ENCODE results near the gene ZNF281. TPM values are rescaled to one million over a fixed set of nuclear protein-coding genes. Genes with fewer than 3 reads are reported as not detected.

ZNF281 gene
- total RNA-seq, 1 donor: 45.6 TPM

DNA sequence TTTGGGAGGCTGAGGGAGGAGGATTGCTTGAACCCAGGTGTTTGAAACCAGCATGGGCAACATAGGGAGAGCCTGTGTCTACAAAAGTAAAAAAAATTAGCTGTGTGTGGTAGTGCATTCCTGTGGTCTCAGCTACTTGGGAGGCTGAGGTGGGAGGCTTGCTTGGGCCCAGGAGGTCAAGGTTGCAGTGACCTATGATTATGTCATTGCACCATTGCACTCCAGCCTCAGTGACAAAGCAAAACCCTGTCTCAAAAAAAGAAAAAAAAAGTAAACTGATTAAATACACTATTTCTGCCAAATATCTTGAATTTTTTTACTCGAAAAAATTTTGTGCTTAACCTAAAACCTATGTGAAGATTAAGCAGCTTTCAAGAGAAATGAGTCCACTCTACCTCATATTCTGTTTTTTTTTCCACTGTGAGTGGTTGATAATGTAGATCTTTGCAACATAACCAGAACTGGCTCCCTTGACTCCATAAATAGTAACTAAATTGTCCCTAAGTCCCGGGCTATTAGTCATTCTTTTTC lies 19.4 kb upstream of the ZNF281 start:
- Histone ChIP-seq H3K27ac (ENCODE audit: low read depth, low read length) (peak overlapping the region; percentile 94), H3K4me1 (ENCODE audit: insufficient read depth, low read length) (peaks cover 28% of the 10 kb centered on the region), H2AFZ (ENCODE audit: low read length) (no peak overlapping the region), H3K36me3 (ENCODE audit: insufficient read depth, low read length) (no peaks in the 10 kb centered on the region), H3K27me3 (ENCODE audit: insufficient read depth, low read length) (no peaks in the 10 kb centered on the region), H4K20me1 (ENCODE audit: insufficient read depth, low read length) (no peaks in the 10 kb centered on the region), H3K79me2 (ENCODE audit: insufficient read depth, low read length) (no peaks in the 10 kb centered on the region), H3K9me3 (ENCODE audit: low read depth, low read length) (no peaks in the 10 kb centered on the region), H3K4me3 (ENCODE audit: insufficient read depth, low read length) (no peak overlapping the region), H3K4me2 (ENCODE audit: insufficient read depth, low read length) (peak overlapping the region; percentile 48)
- DNase-seq (ENCODE audit: insufficient read length, low spot score, missing footprints): no peak
- TF ChIP-seq, protein P1, sequence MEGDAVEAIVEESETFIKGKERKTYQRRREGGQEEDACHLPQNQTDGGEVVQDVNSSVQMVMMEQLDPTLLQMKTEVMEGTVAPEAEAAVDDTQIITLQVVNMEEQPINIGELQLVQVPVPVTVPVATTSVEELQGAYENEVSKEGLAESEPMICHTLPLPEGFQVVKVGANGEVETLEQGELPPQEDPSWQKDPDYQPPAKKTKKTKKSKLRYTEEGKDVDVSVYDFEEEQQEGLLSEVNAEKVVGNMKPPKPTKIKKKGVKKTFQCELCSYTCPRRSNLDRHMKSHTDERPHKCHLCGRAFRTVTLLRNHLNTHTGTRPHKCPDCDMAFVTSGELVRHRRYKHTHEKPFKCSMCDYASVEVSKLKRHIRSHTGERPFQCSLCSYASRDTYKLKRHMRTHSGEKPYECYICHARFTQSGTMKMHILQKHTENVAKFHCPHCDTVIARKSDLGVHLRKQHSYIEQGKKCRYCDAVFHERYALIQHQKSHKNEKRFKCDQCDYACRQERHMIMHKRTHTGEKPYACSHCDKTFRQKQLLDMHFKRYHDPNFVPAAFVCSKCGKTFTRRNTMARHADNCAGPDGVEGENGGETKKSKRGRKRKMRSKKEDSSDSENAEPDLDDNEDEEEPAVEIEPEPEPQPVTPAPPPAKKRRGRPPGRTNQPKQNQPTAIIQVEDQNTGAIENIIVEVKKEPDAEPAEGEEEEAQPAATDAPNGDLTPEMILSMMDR (IDR thresholded peaks at IDR 0.05; ENCODE audit: extremely low read depth, low read depth, low read length): no peak

DNA sequence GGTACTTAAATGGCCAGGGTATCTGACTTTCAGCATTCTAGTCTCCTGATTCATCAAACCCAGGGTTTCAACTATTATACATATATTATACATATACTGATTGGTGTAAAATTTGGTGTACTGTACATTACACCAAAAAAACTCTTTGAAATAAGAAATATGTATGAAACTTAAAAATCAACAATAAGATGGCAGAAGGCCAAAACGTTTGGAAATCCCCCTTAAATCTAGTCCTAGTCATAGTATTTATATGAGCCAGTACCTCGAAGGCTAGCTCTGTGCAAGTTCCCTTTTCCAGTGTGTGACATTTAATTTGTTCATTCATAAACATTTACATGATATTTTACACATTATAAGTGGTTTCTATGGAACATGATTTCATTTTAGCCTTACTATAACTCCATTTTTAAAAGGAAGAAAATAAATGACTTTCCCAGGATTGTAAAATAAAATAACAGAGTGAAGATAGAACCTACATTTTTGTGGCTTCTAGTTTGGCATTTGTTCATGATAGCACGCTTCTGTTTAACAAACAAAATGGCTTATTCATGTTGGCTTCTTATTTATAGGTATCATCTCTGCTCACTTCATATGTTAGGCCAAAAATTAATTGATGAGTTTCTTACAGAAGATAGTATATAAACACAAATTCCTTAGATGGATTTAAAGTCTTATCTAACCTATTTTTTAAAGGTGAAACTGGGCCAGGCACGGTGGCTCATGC lies 18.8 kb upstream of the ZNF281 start:
- H2AFZ ChIP-seq (ENCODE audit: low read length): no peak overlapping the region
- H3K4me3 ChIP-seq (ENCODE audit: insufficient read depth, low read length): no peak overlapping the region
- H3K4me2 ChIP-seq (ENCODE audit: insufficient read depth, low read length): peak overlapping the region; percentile 48
- DNase-seq (ENCODE audit: insufficient read length, low spot score, missing footprints): peak; percentile 15
- peak overlapping the region; percentile 94 for H3K27ac ChIP-seq (ENCODE audit: low read depth, low read length)
- H3K9me3 ChIP-seq (ENCODE audit: low read depth, low read length): no peaks in the 10 kb centered on the region
- no peaks in the 10 kb centered on the region for H3K36me3 ChIP-seq (ENCODE audit: insufficient read depth, low read length)
- H3K4me1 ChIP-seq (ENCODE audit: insufficient read depth, low read length): peaks cover 28% of the 10 kb centered on the region
- H4K20me1 ChIP-seq (ENCODE audit: insufficient read depth, low read length): no peaks in the 10 kb centered on the region
- TF ChIP-seq, protein P1 (IDR thresholded peaks at IDR 0.05; ENCODE audit: extremely low read depth, low read depth, low read length): no peak
- H3K27me3 ChIP-seq (ENCODE audit: insufficient read depth, low read length): no peaks in the 10 kb centered on the region
- H3K79me2 ChIP-seq (ENCODE audit: insufficient read depth, low read length): no peaks in the 10 kb centered on the region

DNA sequence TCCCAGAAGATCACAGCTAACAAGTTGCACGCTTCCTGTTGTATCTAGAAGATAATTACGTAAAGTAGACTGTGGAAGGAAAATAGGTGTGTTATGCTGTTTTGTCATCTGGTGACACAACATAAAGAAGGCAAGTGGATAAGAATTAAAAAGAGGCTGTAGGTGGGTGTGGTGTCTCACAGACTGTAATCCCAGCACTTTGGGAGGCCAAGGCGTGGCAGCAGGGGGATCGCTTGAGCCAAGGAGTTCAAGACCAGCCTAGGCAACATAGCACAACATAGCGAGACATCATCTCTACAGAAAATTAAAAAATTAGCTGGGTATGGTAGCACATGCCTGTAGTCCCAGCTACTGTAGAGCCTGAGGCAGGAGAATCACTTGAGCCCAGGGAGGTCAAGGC lies 17.9 kb upstream of the ZNF281 start:
- H3K4me3 ChIP-seq (ENCODE audit: insufficient read depth, low read length): no peak overlapping the region
- no peak overlapping the region for H3K4me2 ChIP-seq (ENCODE audit: insufficient read depth, low read length)
- peak overlapping the region; percentile 94 for H3K27ac ChIP-seq (ENCODE audit: low read depth, low read length)
- no peaks in the 10 kb centered on the region for H3K79me2 ChIP-seq (ENCODE audit: insufficient read depth, low read length)
- H4K20me1 ChIP-seq (ENCODE audit: insufficient read depth, low read length): no peaks in the 10 kb centered on the region
- H3K9me3 ChIP-seq (ENCODE audit: low read depth, low read length): no peaks in the 10 kb centered on the region
- TF ChIP-seq, protein P1 (IDR thresholded peaks at IDR 0.05; ENCODE audit: extremely low read depth, low read depth, low read length): no peak
- H3K4me1 ChIP-seq (ENCODE audit: insufficient read depth, low read length): peaks cover 28% of the 10 kb centered on the region
- H2AFZ ChIP-seq (ENCODE audit: low read length): no peak overlapping the region
- H3K27me3 ChIP-seq (ENCODE audit: insufficient read depth, low read length): no peaks in the 10 kb centered on the region
- H3K36me3 ChIP-seq (ENCODE audit: insufficient read depth, low read length): no peaks in the 10 kb centered on the region
- peak; percentile 19 for DNase-seq (ENCODE audit: insufficient read length, low spot score, missing footprints)

DNA sequence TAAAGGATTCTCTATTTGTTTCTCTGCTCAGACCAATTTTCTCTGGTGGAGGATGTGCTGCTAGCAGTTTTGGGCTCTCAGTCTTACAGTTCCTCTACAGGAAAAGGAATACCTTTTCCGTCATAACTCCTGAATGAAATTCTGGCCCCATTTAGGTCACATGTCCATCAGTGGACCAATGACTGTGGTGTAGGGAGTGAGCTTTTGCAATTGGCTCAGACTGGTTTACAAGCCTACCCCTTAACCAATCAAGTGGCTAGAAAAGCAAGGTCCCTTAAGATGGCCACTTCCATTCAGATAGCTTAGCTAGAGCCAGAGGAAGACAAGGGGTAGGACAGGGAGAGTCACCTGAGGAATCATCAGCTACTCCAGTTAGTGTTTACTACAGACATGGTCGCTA lies 16.4 kb upstream of the ZNF281 start:
- Histone ChIP-seq H2AFZ (ENCODE audit: low read length) (no peak overlapping the region), H3K4me1 (ENCODE audit: insufficient read depth, low read length) (peaks cover 28% of the 10 kb centered on the region), H3K4me2 (ENCODE audit: insufficient read depth, low read length) (no peak overlapping the region), H3K27me3 (ENCODE audit: insufficient read depth, low read length) (no peaks in the 10 kb centered on the region), H3K27ac (ENCODE audit: low read depth, low read length) (no peak overlapping the region), H4K20me1 (ENCODE audit: insufficient read depth, low read length) (no peaks in the 10 kb centered on the region), H3K4me3 (ENCODE audit: insufficient read depth, low read length) (no peak overlapping the region), H3K9me3 (ENCODE audit: low read depth, low read length) (no peaks in the 10 kb centered on the region), H3K79me2 (ENCODE audit: insufficient read depth, low read length) (no peaks in the 10 kb centered on the region), H3K36me3 (ENCODE audit: insufficient read depth, low read length) (no peaks in the 10 kb centered on the region)
- DNase-seq (ENCODE audit: insufficient read length, low spot score, missing footprints): no peak
- TF ChIP-seq, protein P1 (IDR thresholded peaks at IDR 0.05; ENCODE audit: extremely low read depth, low read depth, low read length): no peak
